HG03575 (cell line): ENCODE measurements around the gene ATG7.
A peak's percentile ranks its signal among the peaks of the same experiment; 100 is the strongest.

Experiments
- ATAC-seq: cut with Tn5 transposase; IDR thresholded peaks from one replicate; pipeline ENCODE4 v1.9.1; 2021; ENCODE audit not compliant: unreplicated experiment, insufficient number of reproducible peaks, low FRiP score; ENCODE audit errors: extremely low read depth

Gene ATG7

DNA sequence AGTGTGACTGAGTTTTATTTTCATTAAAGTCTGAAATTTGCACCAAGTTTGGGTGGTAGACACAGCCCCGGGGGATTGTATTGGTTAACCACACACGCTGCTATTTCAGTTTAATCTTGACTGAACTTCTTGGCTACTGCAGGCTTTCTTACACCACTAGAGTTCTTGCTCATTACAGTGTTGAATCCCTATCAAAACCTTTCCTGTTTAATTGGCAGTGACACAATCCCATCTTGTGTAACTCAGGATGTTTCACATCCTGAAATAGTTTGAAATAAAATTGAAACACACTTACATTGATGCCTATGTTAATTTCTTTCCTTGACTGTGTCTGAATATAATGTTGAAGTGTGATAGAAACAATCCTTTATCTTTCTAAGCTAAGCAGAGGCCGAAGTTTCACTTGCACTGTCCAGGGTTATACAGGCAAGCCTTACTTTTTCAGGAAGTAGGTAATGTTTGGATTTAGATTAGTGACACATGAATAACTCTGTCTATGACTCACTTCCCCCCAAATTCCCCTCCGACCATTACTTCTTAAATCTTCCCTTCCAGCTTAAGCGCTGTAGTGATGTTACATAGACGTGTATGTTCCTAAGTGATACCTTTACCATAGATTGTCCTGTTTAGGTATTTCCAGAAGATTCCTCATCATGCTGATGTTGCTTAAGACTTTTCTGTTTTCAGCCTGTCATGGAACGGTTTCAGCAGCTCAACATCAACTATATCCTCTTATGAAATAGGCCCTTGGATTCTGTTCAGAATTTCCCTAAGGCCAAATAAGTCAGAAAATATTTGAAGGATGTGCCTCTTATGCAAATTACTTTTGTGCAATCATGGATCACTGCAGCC is 16.8 kb downstream of the ATG7 start:
- ATAC-seq = peak; percentile 45

DNA sequence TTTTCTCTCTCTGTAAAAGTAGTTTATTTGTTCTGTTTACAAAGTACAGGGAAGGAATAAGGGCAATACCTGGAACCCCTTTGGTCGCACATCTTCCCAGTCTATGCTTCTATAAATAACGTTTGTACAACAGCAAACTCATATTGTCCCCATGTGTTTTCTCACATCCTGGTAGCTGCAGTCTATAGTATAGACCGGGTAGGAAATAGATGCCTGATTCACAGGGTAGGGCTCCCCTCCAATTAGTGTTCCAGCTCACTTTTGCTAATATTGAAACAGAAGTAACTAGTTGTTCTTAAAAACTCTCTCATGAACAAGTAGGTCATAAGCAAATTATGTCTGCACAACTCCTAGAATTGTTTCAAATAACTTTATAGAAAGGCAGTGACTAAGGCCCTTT is 17.7 kb downstream of the ATG7 start:
- ATAC-seq = no peak

DNA sequence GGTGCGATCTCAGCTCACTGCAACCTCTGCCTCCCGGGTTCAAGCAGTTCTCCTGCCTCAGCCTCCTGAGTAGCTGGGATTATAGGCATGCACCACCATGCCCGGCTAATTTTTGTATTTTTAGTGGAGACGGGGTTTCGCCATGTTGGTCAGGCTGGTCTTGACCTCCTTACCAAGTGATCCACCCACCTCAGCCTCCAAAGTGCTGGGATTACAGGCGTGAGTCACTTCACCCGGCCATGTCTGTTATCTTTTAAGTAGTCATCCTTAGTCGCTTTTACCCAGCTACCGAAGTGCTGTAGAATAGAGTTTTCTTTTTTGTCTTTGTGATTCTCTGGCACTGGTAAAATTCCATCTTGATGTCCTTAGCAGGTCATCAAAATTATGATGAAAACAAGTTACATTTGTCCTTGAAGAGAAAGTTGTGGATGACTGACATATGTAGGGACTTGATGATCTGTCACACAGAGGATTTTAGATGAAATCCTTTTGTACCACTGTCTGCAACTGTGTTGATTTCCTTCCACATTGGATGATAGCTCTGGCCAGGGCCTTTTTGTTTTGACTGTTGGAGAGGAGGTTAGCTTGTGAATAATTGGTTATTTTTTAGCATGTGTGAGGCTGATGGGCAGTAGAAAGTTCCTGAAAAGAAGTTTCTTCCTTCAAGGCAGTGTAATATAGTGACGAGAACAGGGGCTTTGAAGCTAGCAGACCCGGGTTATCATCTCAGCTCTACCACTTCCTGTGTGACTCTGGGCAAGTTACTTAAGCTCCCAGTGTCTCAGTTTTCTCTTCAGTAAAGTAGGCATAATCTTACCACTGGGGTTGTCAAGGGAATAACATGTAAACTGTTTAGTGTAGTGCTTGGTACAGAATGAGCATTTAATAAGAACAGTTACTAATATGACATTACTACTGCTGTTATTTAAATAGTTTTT is 18.8 kb downstream of the ATG7 start:
- no peak for ATAC-seq

DNA sequence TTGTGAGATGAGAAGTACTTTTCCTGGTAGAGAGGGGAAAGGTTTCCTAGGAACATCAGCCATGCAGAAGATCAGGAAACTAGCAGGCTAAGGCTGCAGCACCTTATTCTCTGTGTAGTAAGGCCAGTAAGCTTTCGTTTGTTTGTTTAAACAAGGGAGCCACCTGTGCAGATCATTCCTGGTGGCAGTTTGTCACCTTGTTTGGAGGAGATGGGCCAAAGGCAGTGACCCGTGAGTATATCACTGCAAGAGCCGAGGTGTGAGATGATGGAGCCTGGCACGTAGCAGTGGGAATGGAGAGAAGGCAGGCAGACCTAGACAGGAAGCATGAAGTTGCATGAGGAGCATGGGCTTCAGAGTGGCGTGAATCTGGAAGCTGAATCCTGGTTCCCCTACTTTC is 19.6 kb downstream of the ATG7 start:
- ATAC-seq = no peak

DNA sequence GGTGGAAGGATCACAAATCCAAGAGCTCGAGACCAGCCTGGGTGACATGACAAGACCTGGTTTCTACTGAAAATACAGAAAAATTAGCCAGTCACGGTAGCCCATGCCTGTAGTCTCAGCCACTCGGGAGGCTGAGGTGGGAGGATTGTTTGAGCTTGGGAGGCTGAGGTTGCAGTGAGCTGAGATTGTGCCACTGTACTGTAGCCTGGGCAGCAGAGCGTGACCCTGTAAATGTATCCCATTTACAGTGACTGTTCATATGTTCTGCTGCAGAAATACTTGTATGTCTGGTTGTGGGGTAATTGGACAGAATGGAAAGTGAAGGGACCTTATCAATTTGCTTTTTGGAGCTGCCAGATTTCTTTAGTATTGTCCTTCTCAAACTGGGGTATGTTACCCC is 24.9 kb downstream of the ATG7 start:
- ATAC-seq = no peak

DNA sequence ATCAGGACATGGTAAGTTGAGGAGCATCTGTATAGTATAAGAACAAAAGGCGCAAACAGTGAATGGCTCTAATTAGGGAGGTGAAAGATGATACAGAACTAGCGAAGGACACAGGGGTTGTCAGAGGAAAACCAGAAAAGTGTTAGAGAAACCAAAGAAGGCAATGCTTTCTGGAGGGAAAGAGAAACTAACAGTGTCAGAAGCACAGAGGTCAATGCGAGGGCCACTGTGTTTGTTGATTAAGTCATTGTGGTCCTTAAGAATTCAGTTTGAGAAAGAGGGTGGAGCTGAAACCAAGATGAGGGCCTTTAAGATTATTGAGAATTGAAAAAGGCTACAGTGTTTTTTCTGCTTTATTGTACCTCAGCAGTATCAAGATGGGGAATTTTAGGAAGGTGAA is 28.8 kb downstream of the ATG7 start:
- ATAC-seq = peak; percentile 48

DNA sequence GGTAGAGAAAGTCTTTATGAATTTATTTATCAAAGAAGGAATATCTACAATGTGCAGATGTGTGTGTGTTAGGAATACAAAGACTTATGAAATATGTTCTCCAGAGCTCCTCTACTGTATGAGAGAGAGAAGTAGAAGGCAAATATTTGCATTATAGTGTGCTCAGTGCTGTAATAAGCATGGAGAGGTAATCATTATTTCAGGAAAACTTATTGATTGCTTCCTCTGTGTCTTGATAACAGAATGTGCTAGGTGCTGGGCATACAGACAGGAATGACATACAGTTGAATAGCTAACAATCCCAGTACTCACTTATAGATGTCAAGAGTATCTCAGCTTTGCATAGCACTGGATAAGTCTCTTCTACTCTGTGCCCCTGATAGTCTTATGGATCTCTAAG is 30.2 kb downstream of the ATG7 start:
- no peak for ATAC-seq

DNA sequence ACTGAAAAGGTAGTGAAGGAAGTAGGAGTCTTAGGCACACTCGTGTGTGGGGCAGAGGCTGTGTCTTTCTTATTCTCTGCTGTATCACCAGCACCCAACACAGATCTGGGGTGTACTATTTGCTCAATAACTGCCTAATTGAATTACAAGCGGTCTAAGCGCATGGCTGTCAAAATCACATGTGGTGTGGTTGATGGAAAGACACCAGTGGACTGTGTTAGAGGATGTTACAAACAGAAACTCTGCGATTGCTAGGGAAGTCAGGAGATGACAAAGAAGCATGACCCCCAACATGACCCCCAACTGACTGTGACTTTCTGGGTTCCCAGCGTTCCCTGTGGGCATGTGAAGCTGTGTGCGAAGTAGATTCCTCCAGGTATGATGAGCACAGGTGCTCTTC is 32.0 kb downstream of the ATG7 start:
- ATAC-seq = no peak

DNA sequence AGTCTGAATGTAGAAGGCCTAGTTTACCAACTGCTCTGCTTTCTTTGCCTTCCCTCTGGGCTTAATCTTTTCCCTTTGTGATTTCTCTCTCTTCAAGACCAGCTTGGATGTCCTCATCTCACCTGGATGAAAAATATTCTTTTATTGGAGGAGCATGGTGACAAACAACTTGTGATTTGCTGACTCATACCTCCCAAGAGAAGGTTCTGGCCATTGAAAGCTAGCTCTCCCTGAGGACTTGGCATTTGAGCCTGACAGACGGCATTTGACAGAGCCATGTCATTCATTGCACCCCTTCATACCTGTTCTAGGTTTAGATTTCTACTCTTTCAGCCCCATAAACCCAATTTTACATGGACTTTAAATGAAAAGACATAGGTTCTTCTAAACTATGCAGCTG is 33.3 kb downstream of the ATG7 start:
- no peak for ATAC-seq

DNA sequence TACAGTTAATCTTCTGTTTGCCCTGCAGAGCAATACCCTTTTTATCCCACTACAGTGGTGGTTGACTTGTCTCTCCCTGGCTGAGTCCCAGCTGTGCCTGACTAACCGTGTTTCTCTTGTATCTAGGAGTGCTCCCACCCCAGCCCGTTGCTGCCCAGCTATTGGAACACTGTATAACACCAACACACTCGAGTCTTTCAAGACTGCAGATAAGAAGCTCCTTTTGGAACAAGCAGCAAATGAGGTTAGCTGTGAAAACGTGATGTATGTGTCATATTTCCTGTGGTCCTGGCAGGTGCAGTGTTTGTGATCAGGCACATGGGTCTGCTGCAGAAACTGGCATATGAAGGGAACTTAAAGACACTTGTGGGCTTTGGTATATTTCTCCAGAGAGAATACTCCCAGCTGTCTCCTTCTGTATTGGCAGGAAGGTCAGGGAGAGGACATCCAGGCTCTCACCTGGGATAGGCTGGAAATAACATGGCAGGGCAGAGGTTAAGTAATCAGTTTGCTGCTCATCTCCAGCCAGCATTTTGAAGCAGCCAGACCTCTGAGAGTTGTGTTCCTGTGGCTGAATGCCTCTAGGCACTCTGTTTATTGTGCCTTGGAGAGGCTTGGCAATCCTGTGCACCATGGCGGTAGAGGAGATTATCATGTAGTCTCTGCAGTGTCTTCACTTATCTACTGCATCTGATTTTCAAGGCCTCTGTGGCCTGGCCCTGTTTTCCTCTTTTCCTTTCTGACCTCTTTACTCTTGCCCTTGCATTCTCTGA is 34.8 kb downstream of the ATG7 start:
- no peak for ATAC-seq

DNA sequence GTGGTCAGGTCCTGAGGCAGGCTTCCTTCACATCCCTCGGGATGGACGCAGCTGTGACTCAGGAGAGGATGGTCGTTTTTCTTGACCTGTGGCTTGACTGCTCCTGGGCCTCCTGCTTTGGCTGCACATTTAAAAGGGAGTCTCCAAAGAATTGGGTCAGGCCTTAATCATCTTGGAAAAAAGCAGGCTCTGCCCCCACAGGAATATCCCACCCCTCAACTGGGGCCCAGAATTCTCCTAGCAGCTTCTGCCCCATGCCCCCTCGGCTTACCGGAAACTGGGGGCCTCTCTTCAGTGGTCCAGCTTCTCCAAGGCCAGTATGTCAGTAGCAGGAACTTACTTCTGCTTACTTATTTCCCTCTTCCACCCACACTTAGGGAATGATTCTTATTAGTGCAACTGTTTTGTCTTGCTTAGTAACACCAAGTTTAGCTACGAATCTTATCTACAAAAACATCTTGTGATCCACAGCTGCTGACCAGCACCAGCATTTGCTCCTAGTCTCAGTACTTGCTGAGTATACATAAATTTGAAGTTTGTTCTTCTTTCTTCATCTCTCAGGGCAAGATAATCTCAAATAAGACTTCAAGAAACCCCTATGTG is 35.7 kb downstream of the ATG7 start:
- no peak for ATAC-seq

DNA sequence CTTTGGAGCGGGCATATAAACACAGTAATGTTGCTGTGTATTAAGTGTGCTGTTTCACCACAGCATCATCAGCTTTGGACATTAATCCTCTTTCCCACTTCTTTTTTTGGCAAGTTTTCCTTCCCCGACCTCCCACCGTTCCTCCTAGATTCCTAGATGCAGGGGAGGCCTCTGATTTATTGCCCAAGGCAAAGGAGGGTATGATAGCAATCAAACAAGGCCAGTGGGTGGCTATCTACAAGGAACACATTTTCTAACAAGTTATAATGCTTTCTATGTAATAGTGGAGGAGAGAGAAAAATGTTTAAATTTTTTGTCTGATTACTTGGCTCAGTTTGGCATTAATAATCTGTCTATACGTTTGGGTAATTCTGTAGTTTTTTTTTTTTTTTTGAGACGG is 38.1 kb downstream of the ATG7 start:
- no peak for ATAC-seq

DNA sequence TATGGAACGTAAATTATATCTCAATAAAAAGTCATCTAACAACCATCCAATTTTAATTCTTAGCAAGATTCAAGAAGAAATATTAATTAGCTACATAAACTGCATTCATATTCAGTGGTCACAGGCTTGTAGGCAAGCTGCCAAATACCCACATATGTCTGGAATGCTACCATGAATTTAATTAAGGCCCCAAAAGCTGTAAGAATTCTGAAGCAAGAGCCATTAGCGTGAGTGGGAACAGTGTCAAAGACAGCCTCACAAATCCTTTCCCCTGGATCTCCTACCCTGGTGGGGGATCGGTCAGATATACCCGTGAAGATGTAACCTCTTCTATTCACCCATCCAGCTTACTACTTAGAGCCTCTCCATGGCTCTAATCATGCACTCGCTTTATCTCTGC is 40.0 kb downstream of the ATG7 start:
- no peak for ATAC-seq

DNA sequence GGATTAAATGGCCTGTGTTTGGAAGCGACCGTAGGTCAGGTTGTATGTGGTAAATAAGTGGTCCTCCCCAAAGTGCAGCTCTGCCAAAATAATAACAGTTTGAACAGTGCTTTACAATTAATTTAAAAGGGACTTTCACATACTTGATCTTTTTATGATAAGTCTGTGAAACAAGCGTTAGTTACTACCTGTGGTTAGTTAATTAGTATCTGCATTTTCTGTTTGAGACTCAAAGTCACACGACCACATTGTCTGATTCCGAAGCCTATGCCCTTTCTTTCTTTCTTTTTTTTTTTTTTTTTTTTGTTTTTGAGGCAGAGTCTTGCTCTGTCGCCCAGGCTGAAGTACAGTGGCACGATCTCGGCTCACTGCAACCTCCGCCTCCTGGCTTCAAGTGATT is 45.1 kb downstream of the ATG7 start:
- no peak for ATAC-seq

DNA sequence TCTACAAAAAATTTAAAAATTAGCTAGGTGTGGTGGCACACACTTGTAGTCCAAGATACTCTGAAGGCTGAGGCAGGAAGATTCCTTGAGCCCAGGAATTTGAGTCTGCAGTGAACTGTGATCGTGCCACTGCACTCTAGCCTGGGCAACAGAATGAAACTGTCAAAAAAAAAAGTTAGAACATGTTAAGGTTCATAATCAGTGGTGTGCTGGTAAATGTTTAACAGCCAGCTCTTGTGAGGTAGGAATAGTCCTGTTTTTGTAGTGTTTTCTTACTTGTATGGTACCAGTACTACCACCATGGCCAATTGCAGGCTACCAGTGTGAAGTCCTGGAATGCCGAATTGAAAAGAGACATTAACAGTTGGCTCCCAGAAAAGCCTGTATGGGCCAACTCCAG is 50.7 kb downstream of the ATG7 start:
- ATAC-seq = no peak

DNA sequence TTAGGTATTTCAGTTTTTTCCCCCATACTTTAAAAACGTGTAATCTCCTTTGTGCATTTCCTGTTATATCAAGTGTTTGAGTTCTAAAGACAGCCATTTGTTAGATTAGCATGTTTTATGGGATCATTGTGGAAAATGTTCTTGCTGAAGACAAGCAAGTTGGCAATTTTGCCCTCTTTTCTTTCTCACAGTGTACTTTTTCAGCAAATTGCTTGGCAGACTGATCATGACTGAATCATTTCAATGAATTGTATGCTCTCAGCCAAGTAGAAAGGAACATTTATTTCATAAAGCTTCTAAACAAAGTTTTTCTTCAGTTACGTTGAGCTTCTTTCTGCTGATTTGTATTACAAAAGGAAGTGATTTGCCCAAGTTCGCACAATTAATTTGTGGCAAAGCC is 51.6 kb downstream of the ATG7 start:
- ATAC-seq = no peak

DNA sequence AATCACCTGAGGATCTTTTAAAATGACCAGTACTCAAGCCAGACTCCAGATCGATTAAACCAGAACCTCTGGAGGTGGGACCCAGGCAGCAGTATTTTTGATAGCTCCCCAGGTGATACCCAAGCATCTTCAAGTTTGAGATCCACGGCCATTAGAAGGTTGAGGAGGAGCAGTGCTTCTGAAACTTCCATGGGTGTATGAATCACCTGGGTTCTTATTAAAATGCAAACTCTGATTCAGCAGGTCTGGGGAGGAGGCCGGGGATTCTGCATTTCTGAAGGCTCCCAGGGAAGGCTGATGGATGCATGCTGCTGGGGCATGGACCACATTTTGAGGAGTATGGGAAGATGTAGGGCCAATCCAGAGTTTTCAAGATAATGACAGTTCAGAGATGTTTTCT is 55.4 kb downstream of the ATG7 start:
- ATAC-seq = no peak

DNA sequence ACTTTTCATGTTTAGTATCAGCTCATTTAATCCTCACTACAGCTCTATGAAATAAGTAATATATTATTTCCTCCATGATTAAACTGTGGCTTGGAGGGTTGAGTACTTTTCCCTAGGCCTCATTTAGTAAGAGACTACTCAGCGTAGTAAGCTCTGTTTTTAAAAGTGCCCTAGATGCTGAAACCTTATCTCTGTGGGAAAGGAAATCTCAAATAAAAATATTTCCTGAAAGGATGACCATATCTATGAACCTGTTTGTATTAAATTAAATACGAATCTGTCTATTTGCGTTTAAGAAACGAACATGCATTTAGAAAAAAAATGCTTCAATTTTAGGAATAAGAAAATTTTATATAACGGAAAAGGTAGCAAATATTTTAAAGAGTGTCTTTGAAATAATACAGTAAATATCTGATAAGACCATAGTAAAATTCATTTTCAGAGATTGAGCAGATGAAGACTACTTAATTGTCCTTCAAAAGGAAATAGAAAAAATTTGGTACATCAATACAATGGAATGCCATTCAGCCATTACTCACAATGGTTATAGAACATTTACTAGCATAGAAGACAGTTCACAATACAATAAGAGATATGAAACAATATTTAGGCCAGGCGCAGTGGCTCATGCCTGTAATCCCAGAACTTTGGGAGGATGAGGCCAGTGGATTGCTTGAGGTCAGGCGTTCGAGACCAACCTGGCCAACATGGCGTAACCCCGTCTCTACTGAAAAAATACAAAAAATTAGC is 56.2 kb downstream of the ATG7 start:
- ATAC-seq = no peak
